ENCODE results near the gene NTM.

Gene NTM

DNA sequence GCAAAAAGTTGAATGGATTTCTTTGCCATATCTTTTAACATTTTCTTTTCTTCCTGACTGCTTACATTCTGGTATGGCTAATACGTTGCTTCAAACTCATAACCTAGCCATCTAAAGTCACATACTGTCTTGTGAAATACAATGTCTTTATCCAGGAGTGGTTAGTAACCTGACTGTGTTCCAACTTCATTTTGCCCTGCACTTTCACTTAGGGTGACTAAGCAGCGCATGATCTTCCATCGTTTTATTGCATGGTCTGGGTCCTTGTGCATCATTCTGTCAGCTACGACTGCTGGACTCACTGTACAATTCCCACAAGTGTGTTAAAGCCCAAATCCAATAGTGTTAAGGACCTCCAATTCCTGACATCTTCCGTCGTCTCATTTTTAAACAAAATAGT is 403.2 kb downstream of the NTM start:
- no peak overlapping the region for H3K4me3 ChIP-seq (ENCODE audit: severe bottlenecking)
- no peaks in the 10 kb centered on the region for H3K4me1 ChIP-seq (ENCODE audit: insufficient read depth, poor library complexity, severe bottlenecking)
- ATAC-seq (ENCODE audit: low read depth) (no peak), DNase-seq (ENCODE audit: low spot score) (no peak)
- H3K36me3 ChIP-seq (ENCODE audit: low read depth), result no peaks in the 10 kb centered on the region
- no peak overlapping the region for H3K27ac ChIP-seq (ENCODE audit: poor library complexity, severe bottlenecking)
- no peak for TF ChIP-seq CTCF (IDR thresholded peaks at IDR 0.05; ENCODE audit: poor library complexity, severe bottlenecking)
- peaks cover 68% of the 10 kb centered on the region for H3K27me3 ChIP-seq (ENCODE audit: insufficient read depth, poor library complexity, severe bottlenecking)
- H3K9me3 ChIP-seq (ENCODE audit: severe bottlenecking), result no peaks in the 10 kb centered on the region

DNA sequence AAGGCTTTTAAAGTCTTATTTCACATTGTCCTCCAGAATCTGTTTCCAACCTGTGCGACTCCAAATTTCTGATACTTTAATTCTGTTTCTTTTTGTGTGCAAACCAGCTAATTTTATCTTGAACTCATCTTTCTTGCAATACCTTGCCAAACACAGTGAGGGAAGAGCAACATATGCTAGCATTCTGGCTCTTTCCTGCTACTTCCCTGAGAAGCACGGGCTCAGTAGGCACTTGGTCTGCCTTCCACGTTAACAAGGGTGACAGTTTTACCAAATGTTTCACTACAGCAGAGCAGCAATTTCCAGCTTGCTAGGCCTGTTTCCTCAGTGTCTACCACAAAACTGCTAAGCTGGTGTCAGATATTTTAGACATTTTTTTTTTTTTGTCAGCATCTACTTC is 405.8 kb downstream of the NTM start:
- Histone ChIP-seq H3K4me1 (ENCODE audit: insufficient read depth, poor library complexity, severe bottlenecking) (no peaks in the 10 kb centered on the region), H3K4me3 (ENCODE audit: severe bottlenecking) (no peak overlapping the region), H3K27me3 (ENCODE audit: insufficient read depth, poor library complexity, severe bottlenecking) (peaks cover 68% of the 10 kb centered on the region), H3K36me3 (ENCODE audit: low read depth) (no peaks in the 10 kb centered on the region), H3K9me3 (ENCODE audit: severe bottlenecking) (no peaks in the 10 kb centered on the region), H3K27ac (ENCODE audit: poor library complexity, severe bottlenecking) (no peak overlapping the region)
- no peak for TF ChIP-seq CTCF (IDR thresholded peaks at IDR 0.05; ENCODE audit: poor library complexity, severe bottlenecking)
- ATAC-seq (ENCODE audit: low read depth), result no peak
- DNase-seq (ENCODE audit: low spot score), result no peak

GRCh38 chr11:131785801-131786200 is 415.4 kb downstream of the NTM start:
- Histone ChIP-seq H3K27me3 (ENCODE audit: insufficient read depth, poor library complexity, severe bottlenecking) (peaks cover 80% of the 10 kb centered on the region), H3K4me3 (ENCODE audit: severe bottlenecking) (no peak overlapping the region), H3K4me1 (ENCODE audit: insufficient read depth, poor library complexity, severe bottlenecking) (no peaks in the 10 kb centered on the region), H3K9me3 (ENCODE audit: severe bottlenecking) (no peaks in the 10 kb centered on the region), H3K36me3 (ENCODE audit: low read depth) (peaks cover 3% of the 10 kb centered on the region; the same call in 1 of the 2 replicates), H3K27ac (ENCODE audit: poor library complexity, severe bottlenecking) (no peak overlapping the region)
- no peak for ATAC-seq (ENCODE audit: low read depth)
- no peak for DNase-seq (ENCODE audit: low spot score)
- no peak for TF ChIP-seq CTCF (IDR thresholded peaks at IDR 0.05; ENCODE audit: poor library complexity, severe bottlenecking)

- TF ChIP-seq CTCF (IDR thresholded peaks at IDR 0.05; ENCODE audit: poor library complexity, severe bottlenecking), result no peak
- H3K4me1 ChIP-seq (ENCODE audit: insufficient read depth, poor library complexity, severe bottlenecking), result no peaks in the 10 kb centered on the region
- no peak overlapping the region for H3K4me3 ChIP-seq (ENCODE audit: severe bottlenecking)
- peaks cover 82% of the 10 kb centered on the region for H3K27me3 ChIP-seq (ENCODE audit: insufficient read depth, poor library complexity, severe bottlenecking)
- H3K9me3 ChIP-seq (ENCODE audit: severe bottlenecking), result no peaks in the 10 kb centered on the region
- H3K27ac ChIP-seq (ENCODE audit: poor library complexity, severe bottlenecking), result no peak overlapping the region
- ATAC-seq (ENCODE audit: low read depth) (no peak), DNase-seq (ENCODE audit: low spot score) (no peak)
- peaks cover 3% of the 10 kb centered on the region; the same call in 1 of the 2 replicates for H3K36me3 ChIP-seq (ENCODE audit: low read depth)
Observed at GRCh38 chr11:131787119-131787518, 416.7 kb downstream of the NTM start.

GRCh38 chr11:131790586-131790985 is 420.2 kb downstream of the NTM start:
- H3K27me3 ChIP-seq (ENCODE audit: insufficient read depth, poor library complexity, severe bottlenecking), result peaks cover 84% of the 10 kb centered on the region
- no peak for TF ChIP-seq CTCF (IDR thresholded peaks at IDR 0.05; ENCODE audit: poor library complexity, severe bottlenecking)
- no peak overlapping the region for H3K27ac ChIP-seq (ENCODE audit: poor library complexity, severe bottlenecking)
- DNase-seq (ENCODE audit: low spot score), result no peak
- no peaks in the 10 kb centered on the region for H3K4me1 ChIP-seq (ENCODE audit: insufficient read depth, poor library complexity, severe bottlenecking)
- H3K9me3 ChIP-seq (ENCODE audit: severe bottlenecking), result no peaks in the 10 kb centered on the region
- ATAC-seq (ENCODE audit: low read depth), result no peak
- H3K36me3 ChIP-seq (ENCODE audit: low read depth), result no peaks in the 10 kb centered on the region
- H3K4me3 ChIP-seq (ENCODE audit: severe bottlenecking), result no peak overlapping the region
